Keratinocyte (primary cell): Measurements from ENCODE around the gene C1orf87. TPM values are rescaled to one million over a fixed set of nuclear protein-coding genes. Genes with fewer than 3 reads are reported as not detected.

Experiments used
- DNase-seq: peaks from one replicate; pipeline ENCODE4 v3.0.0-alpha.2; 2011; ENCODE audit warnings: low read depth, missing footprints, low spot score
- FAIRE-seq: peaks from 2 replicates; lab custom pipeline; 2011; peaks lifted over from hg19 to GRCh38; lab: Jason Lieb, UNC
- H2AFZ ChIP-seq: 2 replicates; pipeline ENCODE4 v1.6.0; 2012; ENCODE audit warnings: low read length, control low read depth, inconsistent platforms; ENCODE audit not compliant: control insufficient read depth
- H3K27ac ChIP-seq: 2 replicates; pipeline ENCODE4 v1.5.1; 2011; ENCODE audit warnings: low read length; ENCODE audit not compliant: control insufficient read depth, insufficient read depth
- H3K27me3 ChIP-seq: 3 replicates; pipeline ENCODE4 v1.6.0; 2011; ENCODE audit warnings: low read length; ENCODE audit not compliant: control insufficient read depth, insufficient read depth; ENCODE audit errors: extremely low read depth
- H3K36me3 ChIP-seq, 2 experiments: 2 replicates in 1 of 2; 3 replicates in 1 of 2; pipeline ENCODE4 v1.5.1; 2011; ENCODE audit warnings: low read length in 2 of 2, mild to moderate bottlenecking in 1 of 2; ENCODE audit not compliant: control insufficient read depth in 2 of 2, insufficient read depth in 2 of 2; ENCODE audit errors: extremely low read depth in 1 of 2
- H3K4me1 ChIP-seq: 3 replicates; pipeline ENCODE4 v1.5.1; 2011; ENCODE audit warnings: low read length; ENCODE audit not compliant: control insufficient read depth, insufficient read depth; ENCODE audit errors: extremely low read depth
- H3K4me2 ChIP-seq: 3 replicates; pipeline ENCODE4 v1.6.0; 2011; ENCODE audit warnings: low read depth, low read length; ENCODE audit not compliant: control insufficient read depth, insufficient read depth; ENCODE audit errors: extremely low read depth
- H3K4me3 ChIP-seq, 3 experiments: fragments of 200-600 bp in 1 of 3; sonication (generic) in 1 of 3; 2 replicates in 2 of 3; 3 replicates in 1 of 3; pipeline ENCODE4 v1.5.1; 2011 to 2016; ENCODE audit warnings: low read length in 3 of 3, mild to moderate bottlenecking in 3 of 3, control low read depth in 2 of 3, inconsistent platforms in 1 of 3, low read depth in 1 of 3, mixed read lengths in 1 of 3, mixed run types in 1 of 3, moderate library complexity in 1 of 3; ENCODE audit not compliant: control insufficient read depth in 2 of 3, insufficient read depth in 2 of 3; ENCODE audit errors: extremely low read depth in 1 of 3
- H3K79me2 ChIP-seq: 2 replicates; pipeline ENCODE4 v1.6.0; 2012; ENCODE audit warnings: low read length; ENCODE audit not compliant: control insufficient read depth, insufficient read depth
- H3K9ac ChIP-seq: 3 replicates; pipeline ENCODE4 v1.6.0; 2011; ENCODE audit warnings: low read length; ENCODE audit not compliant: control insufficient read depth, insufficient read depth; ENCODE audit errors: extremely low read depth
- H3K9me1 ChIP-seq: 3 replicates; pipeline ENCODE4 v1.6.0; 2011; ENCODE audit warnings: low read length; ENCODE audit not compliant: control insufficient read depth, insufficient read depth; ENCODE audit errors: extremely low read depth
- H3K9me3 ChIP-seq: 2 replicates; pipeline ENCODE4 v1.5.1; 2012; ENCODE audit warnings: low read depth, low read length; ENCODE audit not compliant: control insufficient read depth
- H4K20me1 ChIP-seq: 3 replicates; pipeline ENCODE4 v1.6.0; 2011; ENCODE audit warnings: low read length; ENCODE audit not compliant: control insufficient read depth, insufficient read depth; ENCODE audit errors: extremely low read depth
- CTCF ChIP-seq, 3 experiments: IDR thresholded peaks in 1 of 3; conservative IDR thresholded peaks in 1 of 3; optimal IDR thresholded peaks in 1 of 3; 2 replicates in 2 of 3; 3 replicates in 1 of 3; pipeline versions ENCODE3 to v1.5.1; 2011; ENCODE audit warnings: low read length in 3 of 3, mild to moderate bottlenecking in 3 of 3, moderate library complexity in 2 of 3, control low read depth in 1 of 3, inconsistent platforms in 1 of 3; ENCODE audit not compliant: insufficient read depth in 2 of 3; ENCODE audit errors: extremely low read depth in 1 of 3
- EZH2 ChIP-seq: IDR thresholded peaks from one replicate; pipeline ENCODE4 v1.6.1; 2012; ENCODE audit warnings: inconsistent platforms, mild to moderate bottlenecking, low read length, moderate library complexity
- dilution Hi-C: fragments of 300-500 bp; cut with MboI; formaldehyde crosslinking; loops from one replicate; pipeline ENCODE4 v1.7.0; 2020; ENCODE audit warnings: low sequenced_read_pairs; ENCODE audit not compliant: extremely low pct_ligation_motif_present
- polyA plus RNA-seq, 5 experiments: library from polyadenylated mRNA; depleted of rRNA in 3 of 5; stranded (reverse) in 3 of 5; stranded (forward) in 1 of 5; unstranded in 1 of 5; fragments of >200 nt; gene quantifications; 1 replicate in 1 of 5; 2 replicates in 3 of 5; 3 replicates in 1 of 5; pipeline versions ENCODE4 v1.2.1 to v1.2.3, GENCODE V29; 2011 to 2012; ENCODE audit warnings: missing spikeins in 2 of 5, low read depth in 1 of 5, low replicate concordance in 1 of 5

Gene C1orf87
- polyA plus RNA-seq, 1 donor (not counting 4 experiments of a cell fraction or from before 2014, with no cell fraction given) = not detected

- Histone ChIP-seq H4K20me1 (no peaks in the 10 kb centered on the region), H3K4me1 (no peaks in the 10 kb centered on the region), H3K4me3 (no peak overlapping the region), H2AFZ (no peak overlapping the region), H3K27me3 (no peaks in the 10 kb centered on the region), H3K36me3 (no peaks in the 10 kb centered on the region), H3K9me3 (no peaks in the 10 kb centered on the region), H3K27ac (no peak overlapping the region), H3K79me2 (no peaks in the 10 kb centered on the region), H3K9ac (no peak overlapping the region), H3K9me1 (no peaks in the 10 kb centered on the region), H3K4me2 (no peak overlapping the region)
- dilution Hi-C loops = no loop called here
- TF ChIP-seq EZH2 (no peak), CTCF (optimal IDR thresholded peaks at IDR 0.05 in 1 of 3, IDR thresholded peaks at IDR 0.05 in 1 of 3, conservative IDR thresholded peaks at IDR 0.05 in 1 of 3; ENCODE audit: extremely low read depth in 1 of 3, insufficient read depth in 2 of 3, low read length in 3 of 3) (no peak)
- FAIRE-seq (no peak), DNase-seq (no peak)
Observed at GRCh38 chr1:59994302-59995198, 79.0 kb downstream of the C1orf87 start.

GRCh38 chr1:59992040-59992820 lies 81.3 kb downstream of the C1orf87 start:
- Histone ChIP-seq H3K9ac (no peak overlapping the region), H2AFZ (no peak overlapping the region), H3K4me3 (no peak overlapping the region), H3K4me2 (no peak overlapping the region), H3K4me1 (no peaks in the 10 kb centered on the region), H4K20me1 (no peaks in the 10 kb centered on the region), H3K36me3 (no peaks in the 10 kb centered on the region), H3K27me3 (no peaks in the 10 kb centered on the region), H3K79me2 (no peaks in the 10 kb centered on the region), H3K9me1 (no peaks in the 10 kb centered on the region), H3K27ac (no peak overlapping the region), H3K9me3 (no peaks in the 10 kb centered on the region)
- TF ChIP-seq EZH2 (no peak), CTCF (optimal IDR thresholded peaks at IDR 0.05 in 1 of 3, IDR thresholded peaks at IDR 0.05 in 1 of 3, conservative IDR thresholded peaks at IDR 0.05 in 1 of 3; ENCODE audit: extremely low read depth in 1 of 3, insufficient read depth in 2 of 3, low read length in 3 of 3) (no peak)
- DNase-seq = no peak
- FAIRE-seq = no peak
- dilution Hi-C loops = no loop called here
